ENCODE data around the gene HOXC6.
"Not testable (repeated sequence)": the region's sequence is repeated elsewhere in the genome, so short reads cannot be mapped to it uniquely, and the experiment has no call there.

The HOXC6 gene

GRCh38 chr12:54031480-54031879 is 3.2 kb downstream of the HOXC6 start:
- DNase-seq: no peak

- DNase-seq: no peak
Observed at GRCh38 chr12:54032086-54032619, 3.9 kb downstream of the HOXC6 start.

- peak in 3 of 4 experiments; percentile 16 to 25 (median 21) for DNase-seq
Observed at GRCh38 chr12:54032627-54033100, 4.4 kb downstream of the HOXC6 start, which contains the start of gene HOXC5. HOXC5 (plus strand) TSS chr12:54033050; CDS start chr12:54033123, 73 bp downstream.

- no peak for DNase-seq
Observed at GRCh38 chr12:54033106-54033979, 5.1 kb downstream of the HOXC6 start.

- DNase-seq: no peak
Observed at GRCh38 chr12:54033980-54034784, 5.9 kb downstream of the HOXC6 start.

- no peak for DNase-seq
Observed at GRCh38 chr12:54034785-54035310, 6.6 kb downstream of the HOXC6 start.

DNA sequence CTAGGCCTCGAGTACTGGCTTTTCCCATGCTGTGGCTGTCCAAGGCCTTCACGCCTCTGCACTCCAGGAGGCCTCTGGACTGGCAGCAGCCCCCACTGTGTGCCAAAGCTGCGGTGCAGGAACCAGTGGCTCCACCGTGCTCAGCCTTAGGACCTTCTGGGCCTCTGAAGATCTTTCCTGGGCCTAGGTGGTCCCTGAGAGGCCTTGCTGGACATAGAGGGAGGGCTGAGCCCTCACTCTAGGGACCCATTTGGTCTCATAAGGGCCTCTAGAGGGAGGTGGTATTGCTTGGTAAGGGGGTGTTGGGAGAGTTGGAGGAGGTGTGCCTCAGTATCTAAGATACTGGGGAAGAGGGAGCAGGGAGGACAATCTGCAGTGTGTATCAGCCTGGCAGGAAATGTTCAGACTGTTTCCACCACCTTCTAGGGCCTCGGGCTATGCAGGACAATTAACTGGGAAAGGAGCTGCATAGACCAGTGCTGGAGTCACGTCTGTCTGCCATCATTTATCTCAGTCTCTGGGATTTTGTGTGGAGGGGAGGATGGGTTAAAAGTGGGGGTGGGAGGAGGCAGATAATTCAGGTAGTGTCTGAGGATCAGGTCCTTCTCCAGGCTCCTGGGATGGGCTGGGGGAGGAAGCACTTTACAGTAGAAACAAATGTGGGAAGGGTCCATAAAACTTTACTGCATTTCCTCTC is 7.5 kb downstream of the HOXC6 start:
- DNase-seq: no peak

DNA sequence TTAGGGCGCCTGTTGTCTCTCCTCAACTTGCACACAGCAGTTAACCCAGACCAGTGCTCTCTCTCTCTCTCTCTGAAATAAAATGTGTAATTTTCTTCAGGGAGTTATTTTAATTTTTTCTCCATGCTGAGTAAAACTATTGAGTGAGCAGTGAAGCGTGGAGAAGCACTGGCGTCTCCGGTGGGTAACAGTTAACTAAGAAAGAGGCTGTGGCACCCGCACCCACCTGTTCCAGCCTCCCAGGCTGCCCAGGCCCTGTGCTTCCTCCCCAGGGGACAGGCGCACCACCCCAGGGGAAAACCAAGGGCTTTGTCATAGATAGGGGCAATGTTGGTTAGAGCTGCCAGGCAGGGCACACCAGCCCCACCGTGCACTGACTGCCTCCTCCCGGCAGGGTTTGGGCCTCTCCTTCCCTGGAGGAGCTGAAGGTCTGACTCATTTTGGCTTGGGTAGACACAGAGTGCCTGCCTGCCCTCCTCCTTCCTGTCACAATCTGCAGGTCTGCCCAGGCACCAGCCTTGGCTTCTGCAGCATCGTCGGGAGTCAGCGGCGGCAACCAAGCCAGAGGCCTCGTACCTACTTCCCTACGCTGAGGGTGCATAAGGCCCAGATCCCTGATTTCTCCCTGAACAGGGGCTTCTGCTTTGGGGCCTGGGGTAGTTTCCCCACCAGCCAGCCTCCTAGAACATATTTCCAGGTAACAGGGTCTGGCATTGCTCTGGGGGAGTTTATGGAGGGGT is 8.6 kb downstream of the HOXC6 start:
- no peak for DNase-seq

GRCh38 chr12:54037360-54038283 is 9.4 kb downstream of the HOXC6 start:
- no peak for DNase-seq

GRCh38 chr12:54038284-54038870 is 10.1 kb downstream of the HOXC6 start:
- DNase-seq: no peak

DNA sequence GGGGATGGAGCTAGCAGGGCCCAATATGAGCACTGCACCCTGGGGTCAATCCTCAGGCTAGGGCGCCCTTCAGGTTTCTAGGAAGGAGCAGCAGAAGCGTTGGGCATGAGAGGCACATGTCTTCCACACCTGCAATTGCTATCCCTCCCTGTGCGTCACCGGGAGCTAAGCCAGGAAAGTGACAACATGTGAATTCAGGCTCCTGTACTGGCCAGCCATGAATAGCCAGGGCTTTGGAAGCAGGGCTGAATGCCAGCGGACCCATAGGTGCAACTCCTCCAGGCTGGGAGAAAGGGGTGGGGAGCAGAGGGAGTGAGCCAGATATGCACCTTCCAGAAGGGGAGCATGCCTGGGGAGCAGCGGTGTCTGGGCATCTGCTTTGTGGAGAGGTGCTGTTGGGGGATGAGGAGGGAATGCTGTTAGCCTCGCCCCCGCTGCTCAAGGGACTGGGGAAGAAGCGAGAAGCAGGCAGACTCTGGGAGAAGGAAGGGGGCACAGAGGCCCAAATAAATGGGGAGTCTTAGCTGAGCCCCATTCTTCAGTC is 10.7 kb downstream of the HOXC6 start:
- no peak for DNase-seq

- DNase-seq: no peak
Observed at GRCh38 chr12:54039417-54040147, 11.3 kb downstream of the HOXC6 start.

DNA sequence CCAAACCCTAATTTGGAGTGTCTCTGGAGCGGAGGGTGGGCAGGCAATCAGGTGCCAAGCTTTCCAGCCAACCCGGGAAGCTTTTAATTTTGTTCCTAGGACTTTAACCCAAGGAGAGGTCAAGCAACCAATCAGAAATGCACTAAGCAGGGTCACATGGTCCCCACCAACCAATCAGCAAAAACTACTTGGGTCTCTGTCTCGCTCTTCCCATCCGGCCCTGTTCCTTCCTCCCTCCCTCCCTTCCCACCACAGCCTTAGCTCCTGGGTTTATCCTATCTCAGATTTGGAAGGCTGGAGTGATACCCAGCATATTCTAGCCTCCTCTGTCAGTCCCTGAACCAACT is 11.9 kb downstream of the HOXC6 start:
- DNase-seq: no peak

- DNase-seq: no peak
Observed at GRCh38 chr12:54040648-54041047, 12.4 kb downstream of the HOXC6 start.

GRCh38 chr12:54041097-54041690 is 13.0 kb downstream of the HOXC6 start:
- no peak for DNase-seq

GRCh38 chr12:54042033-54042432 is 13.8 kb downstream of the HOXC6 start:
- DNase-seq: not testable (repeated sequence)

GRCh38 chr12:54042970-54043853 is 15.0 kb downstream of the HOXC6 start:
- no peak for DNase-seq

All from activated naive CD4-positive, alpha-beta T cell (primary cell).